HepG2 (cell line): ENCODE data around the gene NDEL1. TPM values are rescaled to one million over a fixed set of nuclear protein-coding genes. Genes with fewer than 3 reads are reported as not detected.

Experiments used
- DPF2 ChIP-seq: sonication (generic); formaldehyde crosslinking; IDR thresholded peaks from 2 replicates; pipeline ENCODE4 v1.4.0; 2020; ENCODE audit warnings: mild to moderate bottlenecking, low read depth, missing genetic modification reagents, borderline replicate concordance
- FOSL2 ChIP-seq: sonication (generic); formaldehyde crosslinking; IDR thresholded peaks from 2 replicates; pipeline ENCODE4 v1.4.0; 2020; ENCODE audit warnings: missing genetic modification reagents
- FOXA3 ChIP-seq: IDR thresholded peaks from 2 replicates; pipeline ENCODE4 v1.6.1; 2016; ENCODE audit warnings: missing genetic modification reagents, missing compliant biosample characterization
- FOXK1 ChIP-seq: sonication (generic); formaldehyde crosslinking; IDR thresholded peaks from 2 replicates; pipeline ENCODE4 v1.4.0; 2020; ENCODE audit warnings: low read depth, missing genetic modification reagents, borderline replicate concordance
- GATAD1 ChIP-seq: IDR thresholded peaks from 2 replicates; pipeline ENCODE4 v1.6.1; 2016; ENCODE audit warnings: missing genetic modification reagents, missing compliant biosample characterization
- GATAD2A ChIP-seq: IDR thresholded peaks from 2 replicates; pipeline ENCODE4 v1.6.1; 2016
- HNRNPK ChIP-seq: fragments of 200-400 bp; formaldehyde crosslinking; IDR thresholded peaks from 2 replicates; pipeline ENCODE4 v1.6.1; 2018; ENCODE audit warnings: low read length, low read depth, moderate library complexity, mild to moderate bottlenecking; ENCODE audit not compliant: poor library complexity, severe bottlenecking
- HOXA3 ChIP-seq: sonication (generic); formaldehyde crosslinking; IDR thresholded peaks from 2 replicates; pipeline ENCODE4 v1.5.0; 2020; ENCODE audit warnings: missing genetic modification reagents
- IKZF4 ChIP-seq: sonication (generic); formaldehyde crosslinking; IDR thresholded peaks from 2 replicates; pipeline ENCODE4 v1.5.1; 2020; ENCODE audit warnings: borderline replicate concordance, mild to moderate bottlenecking, low read depth, missing genetic modification reagents; ENCODE audit errors: not compliant biosample characterization
- KDM2A ChIP-seq: sonication (generic); formaldehyde crosslinking; IDR thresholded peaks from 2 replicates; pipeline ENCODE4 v1.4.0; 2020; ENCODE audit warnings: low read depth, missing genetic modification reagents, borderline replicate concordance
- KLF16 ChIP-seq, 2 experiments: sonication (generic) in 1 of 2; formaldehyde crosslinking in 1 of 2; IDR thresholded peaks; 2 replicates each; pipeline versions ENCODE4 v1.6.1 to v1.8.0; 2016 to 2023; ENCODE audit warnings: missing genetic modification reagents in 2 of 2, missing compliant biosample characterization in 1 of 2
- KLF6 ChIP-seq: IDR thresholded peaks from 2 replicates; pipeline ENCODE4 v1.8.0; 2016; ENCODE audit warnings: missing biosample characterization, missing genetic modification reagents
- KLF9 ChIP-seq: IDR thresholded peaks from 2 replicates; pipeline ENCODE4 v1.6.1; 2016; ENCODE audit warnings: low read depth
- SOX13 ChIP-seq, 3 experiments: fragments of 450-650 bp in 1 of 3; sonication (generic) in 1 of 3; formaldehyde crosslinking in 1 of 3; IDR thresholded peaks in 2 of 3; conservative IDR thresholded peaks in 1 of 3; 2 replicates each; pipeline versions ENCODE4 v1.5.0 to v1.6.1; 2016 to 2020; ENCODE audit warnings: antibody characterized with exemption in 1 of 3, mild to moderate bottlenecking in 1 of 3, missing compliant biosample characterization in 1 of 3, missing genetic modification reagents in 1 of 3, moderate library complexity in 1 of 3
- SYNCRIP ChIP-seq: fragments of 200-400 bp; formaldehyde crosslinking; IDR thresholded peaks from 2 replicates; pipeline ENCODE4 v1.6.1; 2018; ENCODE audit warnings: mild to moderate bottlenecking, low read depth, low read length; ENCODE audit not compliant: insufficient read depth
- TBL1XR1 ChIP-seq: fragments of 150-350 bp; IDR thresholded peaks from 2 replicates; pipeline ENCODE4 v1.6.1; 2014; ENCODE audit warnings: borderline replicate concordance, low read length; ENCODE audit not compliant: partially characterized antibody
- ZNF674 ChIP-seq: sonication (generic); formaldehyde crosslinking; IDR thresholded peaks from 2 replicates; pipeline ENCODE4 v1.5.0; 2020; ENCODE audit warnings: low read depth, mild to moderate bottlenecking, missing genetic modification reagents
- ZSCAN9 ChIP-seq: IDR thresholded peaks from 2 replicates; pipeline ENCODE4 v1.6.1; 2016; ENCODE audit warnings: borderline replicate concordance
- polyA plus RNA-seq, 8 experiments: library from polyadenylated mRNA; depleted of rRNA in 3 of 8; stranded (reverse) in 7 of 8; unstranded in 1 of 8; fragments of >200 nt; fragmentation: Illumina TruSeq in 4 of 8; extraction: Trizol in 4 of 8; gene quantifications; 2 replicates each; pipeline versions ENCODE4 v1.2.1 to v1.2.3, GENCODE V29; 2011 to 2016; ENCODE audit warnings: low read depth in 4 of 8, missing spikeins in 1 of 8, mixed read lengths in 1 of 8; ENCODE audit not compliant: insufficient read depth in 1 of 8
- total RNA-seq, 5 experiments: library from RNA; depleted of rRNA; stranded (reverse); fragments of >200 nt; fragmentation: Illumina TruSeq; extraction: Trizol; gene quantifications; 2 replicates each; pipeline ENCODE4 v1.2.3, GENCODE V29; 2016; ENCODE audit warnings: low read depth in 1 of 5
- TF ChIP-seq, protein P1 (sequence below): sonication (generic); formaldehyde crosslinking; IDR thresholded peaks from 2 replicates; pipeline ENCODE4 v1.4.0; 2020; ENCODE audit warnings: missing genetic modification reagents, borderline replicate concordance
- TF ChIP-seq, protein P2 (sequence below): IDR thresholded peaks from 2 replicates; pipeline ENCODE4 v1.6.1; 2016; ENCODE audit warnings: missing compliant biosample characterization, missing genetic modification reagents, borderline replicate concordance
- TF ChIP-seq, protein P3 (sequence below): IDR thresholded peaks from 2 replicates; pipeline ENCODE4 v1.6.1; 2016; ENCODE audit warnings: mild to moderate bottlenecking
- TF ChIP-seq, protein P4 (sequence below): sonication (generic); formaldehyde crosslinking; conservative IDR thresholded peaks from 2 replicates; pipeline ENCODE4 v1.4.0; 2020; ENCODE audit warnings: missing genetic modification reagents

NDEL1 gene
- total and polyA plus RNA-seq, 2 of the 13 experiments (the other 11 are each of a cell fraction or from before 2014, with no cell fraction given) = 59.8 to 153 TPM

DNA sequence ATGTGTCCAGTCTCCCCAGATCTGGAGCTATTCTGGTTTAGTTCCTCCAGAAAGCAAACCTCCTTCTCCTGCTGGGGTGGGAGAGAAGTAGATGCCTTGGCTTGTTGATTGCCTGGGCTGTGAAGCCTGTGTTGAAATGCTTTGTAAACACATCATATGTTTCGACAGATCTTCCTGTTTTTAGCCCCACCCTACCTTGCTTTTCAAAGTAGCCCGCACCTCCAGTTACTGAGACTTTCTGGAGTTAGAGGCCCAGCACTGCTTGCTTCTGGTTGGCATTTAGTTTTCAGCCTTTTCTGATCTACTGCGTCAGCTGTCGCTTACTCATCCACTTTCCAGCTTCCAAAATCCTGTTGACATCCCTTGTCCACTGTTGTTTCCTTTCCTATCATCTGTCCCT, 17.9 kb upstream of the NDEL1 start (continued):
- TF ChIP-seq SOX13 (IDR thresholded peaks at IDR 0.05) = no peak
- 0 out of 4 replicates have a peak, but pooled peaks of 1 of the 2 experiments have one; percentile 36 for TF ChIP-seq SOX13 (CRISPR knock-in tag; conservative IDR thresholded peaks at IDR 0.05 in 1 of 2, IDR thresholded peaks at IDR 0.05 in 1 of 2)
- peak; percentile 94 for TF ChIP-seq GATAD2A (CRISPR knock-in tag)
- TF ChIP-seq FOXA3 (CRISPR knock-in tag) = peak; percentile 93
- TF ChIP-seq HOXA3 (CRISPR knock-in tag) = 0 out of 2 replicates have a peak, but pooled peaks have one; percentile 43
- TF ChIP-seq ZSCAN9 (CRISPR knock-in tag) = no peak
- TF ChIP-seq ZNF674 = no peak
- TF ChIP-seq KDM2A (CRISPR knock-in tag) = 0 out of 2 replicates have a peak, but pooled peaks have one; percentile 34
- TF ChIP-seq IKZF4 (CRISPR knock-in tag) = no peak
- no peak for TF ChIP-seq HNRNPK
- TF ChIP-seq, protein P1, sequence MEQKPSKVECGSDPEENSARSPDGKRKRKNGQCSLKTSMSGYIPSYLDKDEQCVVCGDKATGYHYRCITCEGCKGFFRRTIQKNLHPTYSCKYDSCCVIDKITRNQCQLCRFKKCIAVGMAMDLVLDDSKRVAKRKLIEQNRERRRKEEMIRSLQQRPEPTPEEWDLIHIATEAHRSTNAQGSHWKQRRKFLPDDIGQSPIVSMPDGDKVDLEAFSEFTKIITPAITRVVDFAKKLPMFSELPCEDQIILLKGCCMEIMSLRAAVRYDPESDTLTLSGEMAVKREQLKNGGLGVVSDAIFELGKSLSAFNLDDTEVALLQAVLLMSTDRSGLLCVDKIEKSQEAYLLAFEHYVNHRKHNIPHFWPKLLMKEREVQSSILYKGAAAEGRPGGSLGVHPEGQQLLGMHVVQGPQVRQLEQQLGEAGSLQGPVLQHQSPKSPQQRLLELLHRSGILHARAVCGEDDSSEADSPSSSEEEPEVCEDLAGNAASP (CRISPR knock-in tag) = 0 out of 2 replicates have a peak, but pooled peaks have one; percentile 12
- TF ChIP-seq, protein P2, sequence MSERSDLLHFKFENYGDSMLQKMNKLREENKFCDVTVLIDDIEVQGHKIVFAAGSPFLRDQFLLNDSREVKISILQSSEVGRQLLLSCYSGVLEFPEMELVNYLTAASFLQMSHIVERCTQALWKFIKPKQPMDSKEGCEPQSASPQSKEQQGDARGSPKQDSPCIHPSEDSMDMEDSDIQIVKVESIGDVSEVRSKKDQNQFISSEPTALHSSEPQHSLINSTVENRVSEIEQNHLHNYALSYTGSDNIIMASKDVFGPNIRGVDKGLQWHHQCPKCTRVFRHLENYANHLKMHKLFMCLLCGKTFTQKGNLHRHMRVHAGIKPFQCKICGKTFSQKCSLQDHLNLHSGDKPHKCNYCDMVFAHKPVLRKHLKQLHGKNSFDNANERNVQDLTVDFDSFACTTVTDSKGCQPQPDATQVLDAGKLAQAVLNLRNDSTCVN (CRISPR knock-in tag) = peak; percentile 96
- peak; percentile 87 for TF ChIP-seq KLF6 (CRISPR knock-in tag)
- TF ChIP-seq FOSL2 = peak; percentile 76
- TF ChIP-seq, protein P3, sequence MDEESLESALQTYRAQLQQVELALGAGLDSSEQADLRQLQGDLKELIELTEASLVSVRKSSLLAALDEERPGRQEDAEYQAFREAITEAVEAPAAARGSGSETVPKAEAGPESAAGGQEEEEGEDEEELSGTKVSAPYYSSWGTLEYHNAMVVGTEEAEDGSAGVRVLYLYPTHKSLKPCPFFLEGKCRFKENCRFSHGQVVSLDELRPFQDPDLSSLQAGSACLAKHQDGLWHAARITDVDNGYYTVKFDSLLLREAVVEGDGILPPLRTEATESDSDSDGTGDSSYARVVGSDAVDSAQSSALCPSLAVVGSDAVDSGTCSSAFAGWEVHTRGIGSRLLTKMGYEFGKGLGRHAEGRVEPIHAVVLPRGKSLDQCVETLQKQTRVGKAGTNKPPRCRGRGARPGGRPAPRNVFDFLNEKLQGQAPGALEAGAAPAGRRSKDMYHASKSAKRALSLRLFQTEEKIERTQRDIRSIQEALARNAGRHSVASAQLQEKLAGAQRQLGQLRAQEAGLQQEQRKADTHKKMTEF (CRISPR knock-in tag) = peak; percentile 69; the same call in 1 of the 2 replicates
- TF ChIP-seq DPF2 = 0 out of 2 replicates have a peak, but pooled peaks have one; percentile 38
- TF ChIP-seq TBL1XR1 = no peak
- TF ChIP-seq KLF16 (CRISPR knock-in tag; IDR thresholded peaks at IDR 0.05) = peak in 1 of 2 experiments; percentile 63; a peak in 2 of 4 replicates
- peak; percentile 82; the same call in 1 of the 2 replicates for TF ChIP-seq FOXK1
- TF ChIP-seq GATAD1 (CRISPR knock-in tag) = 0 out of 2 replicates have a peak, but pooled peaks have one; percentile 11
- TF ChIP-seq, protein P4, sequence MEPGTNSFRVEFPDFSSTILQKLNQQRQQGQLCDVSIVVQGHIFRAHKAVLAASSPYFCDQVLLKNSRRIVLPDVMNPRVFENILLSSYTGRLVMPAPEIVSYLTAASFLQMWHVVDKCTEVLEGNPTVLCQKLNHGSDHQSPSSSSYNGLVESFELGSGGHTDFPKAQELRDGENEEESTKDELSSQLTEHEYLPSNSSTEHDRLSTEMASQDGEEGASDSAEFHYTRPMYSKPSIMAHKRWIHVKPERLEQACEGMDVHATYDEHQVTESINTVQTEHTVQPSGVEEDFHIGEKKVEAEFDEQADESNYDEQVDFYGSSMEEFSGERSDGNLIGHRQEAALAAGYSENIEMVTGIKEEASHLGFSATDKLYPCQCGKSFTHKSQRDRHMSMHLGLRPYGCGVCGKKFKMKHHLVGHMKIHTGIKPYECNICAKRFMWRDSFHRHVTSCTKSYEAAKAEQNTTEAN = no peak
- no peak for TF ChIP-seq SYNCRIP
- 0 out of 2 replicates have a peak, but pooled peaks have one; percentile 49 for TF ChIP-seq KLF9 (CRISPR knock-in tag)
